Measurements from ENCODE around the gene IFTAP. TPM values are rescaled to one million over a fixed set of nuclear protein-coding genes. Genes with fewer than 3 reads are reported as not detected.
"Not testable (repeated sequence)": the region's sequence is repeated elsewhere in the genome, so short reads cannot be mapped to it uniquely, and the experiment has no call there.

IFTAP gene, protein sequence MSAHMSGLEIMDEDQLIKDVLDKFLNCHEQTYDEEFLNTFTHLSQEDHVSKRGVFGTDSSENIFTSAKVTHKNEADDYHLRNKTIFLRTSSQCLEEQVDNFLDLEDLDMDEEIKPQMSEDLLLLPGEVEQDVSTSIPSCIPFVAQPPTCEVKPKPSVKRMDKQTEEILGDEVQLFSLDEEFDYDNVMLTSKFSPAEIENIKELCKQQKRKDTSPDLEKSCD
- total RNA-seq (10 to 100 TPM; 42.4 to 56.5 TPM), polyA plus RNA-seq (ENCODE audit: insufficient read length in 2 of 2) (10 to 100 TPM; 43.5 to 50.1 TPM)
- long read RNA-seq, donor 1, transcript C11orf74-201 (6 exons, 863 nt), result major isoform, 7 of 23 reads
- long read RNA-seq, donor 1, transcript C11orf74-208 (6 exons, 694 nt), result major isoform, 7 of 23 reads
- long read RNA-seq, donor 1, partial matches to known transcripts, result 0 of 23 reads
- long read RNA-seq, donor 1, other reads (novel, unspliced or antisense), result 0 of 23 reads
- long read RNA-seq, donor 2, partial matches to known transcripts, result 0 of 7 reads
- long read RNA-seq, donor 2, other reads (novel, unspliced or antisense), result 0 of 7 reads
- long read RNA-seq, donor 3, transcript C11orf74-201 (6 exons, 863 nt), result major isoform, 6 of 16 reads
- long read RNA-seq, donor 3, transcript C11orf74-208 (6 exons, 694 nt), result major isoform, 6 of 16 reads
- long read RNA-seq, donor 3, partial matches to known transcripts, result 0 of 16 reads
- long read RNA-seq, donor 3, other reads (novel, unspliced or antisense), result 0 of 16 reads
- long read RNA-seq, donor 4, transcript C11orf74-201 (6 exons, 863 nt), result major isoform, 13 of 40 reads
- long read RNA-seq, donor 4, transcript C11orf74-203 (6 exons, 1,062 nt), result minor isoform, 5 of 40 reads
- long read RNA-seq, donor 4, transcript C11orf74-208 (6 exons, 694 nt), result minor isoform, 8 of 40 reads
- long read RNA-seq, donor 4, partial matches to known transcripts, result 5 of 40 reads
- long read RNA-seq, donor 4, other reads (novel, unspliced or antisense), result 0 of 40 reads

DNA sequence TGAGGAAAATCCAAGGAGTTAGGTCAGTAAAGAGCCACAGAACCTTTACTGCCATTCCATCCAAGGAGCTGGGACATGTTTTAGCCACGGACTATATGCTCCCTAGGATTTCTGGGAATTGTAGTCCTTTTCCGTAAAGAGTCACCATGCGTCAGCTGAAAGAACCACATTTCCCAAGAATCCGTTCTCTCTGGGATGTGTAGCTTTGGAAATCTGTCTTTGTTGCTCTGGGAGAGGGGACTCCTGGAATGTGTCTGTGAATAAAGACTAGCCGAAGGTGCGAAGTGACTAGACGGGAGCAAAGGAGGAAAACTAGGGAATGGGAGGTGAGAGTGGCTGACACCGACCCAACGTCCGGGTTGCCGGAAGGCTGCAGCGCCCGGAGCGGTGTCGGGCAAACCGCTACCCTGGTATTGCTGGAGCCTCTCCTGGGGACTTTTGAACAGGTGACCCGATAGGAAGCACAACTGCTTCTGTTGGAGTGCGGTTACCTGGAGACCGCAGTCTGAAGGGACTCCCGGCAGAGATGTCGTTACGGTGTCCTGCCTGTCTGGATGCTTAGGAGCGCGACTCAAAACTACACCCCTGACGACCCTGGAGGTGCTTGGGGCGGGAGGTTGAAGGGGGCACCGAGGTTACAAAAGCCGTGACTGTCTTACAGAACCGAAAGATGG lies at the start of gene IFTAP:
IFTAP (plus strand) TSS at position 187 of the 674 bp plus-strand sequence. CDS start 15,602 bp downstream, outside the sequence.
- H3K4me3 ChIP-seq (ENCODE audit: low read depth, low read length), result peak within 1 kb of the TSS; percentile 94
- peaks cover 8% of the 10 kb centered on the region for H3K27me3 ChIP-seq (ENCODE audit: control insufficient read depth, insufficient read depth, low read length)
- H3K4me1 ChIP-seq (ENCODE audit: control insufficient read depth, insufficient read depth, low read length), result no peaks in the 10 kb centered on the region
- H3K9me3 ChIP-seq (ENCODE audit: control insufficient read depth, insufficient read depth, low read length), result no peaks in the 10 kb centered on the region
- DNase-seq (ENCODE audit: low read depth in 4 of 6, low spot score in 6 of 6), result peak; percentile 86 to 99 (median 92)
- peak within 1 kb of the TSS; percentile 49 for H3K27ac ChIP-seq (ENCODE audit: low read depth, low read length)
- WGBS (ENCODE audit: insufficient coverage), result 0% methylated on average over 24 of the region's 29 CpGs
- no peaks in the 10 kb centered on the region for H3K36me3 ChIP-seq (ENCODE audit: control insufficient read depth, insufficient read depth, low read length)

GRCh38 chr11:36550385-36551115 lies 43.8 kb upstream of the IFTAP start:
- no peaks in the 10 kb centered on the region for H3K36me3 ChIP-seq (ENCODE audit: control insufficient read depth, insufficient read depth, low read length)
- no peak overlapping the region for H3K4me3 ChIP-seq (ENCODE audit: low read depth, low read length)
- no peaks in the 10 kb centered on the region for H3K27me3 ChIP-seq (ENCODE audit: control insufficient read depth, insufficient read depth, low read length)
- H3K4me1 ChIP-seq (ENCODE audit: control insufficient read depth, insufficient read depth, low read length), result no peaks in the 10 kb centered on the region
- WGBS (ENCODE audit: insufficient coverage), result no CpG with 5 or more reads among the region's 1 CpG
- no peaks in the 10 kb centered on the region for H3K9me3 ChIP-seq (ENCODE audit: control insufficient read depth, insufficient read depth, low read length)
- DNase-seq (ENCODE audit: low read depth in 4 of 6, low spot score in 6 of 6), result no peak
- no peak overlapping the region for H3K27ac ChIP-seq (ENCODE audit: low read depth, low read length)

DNA sequence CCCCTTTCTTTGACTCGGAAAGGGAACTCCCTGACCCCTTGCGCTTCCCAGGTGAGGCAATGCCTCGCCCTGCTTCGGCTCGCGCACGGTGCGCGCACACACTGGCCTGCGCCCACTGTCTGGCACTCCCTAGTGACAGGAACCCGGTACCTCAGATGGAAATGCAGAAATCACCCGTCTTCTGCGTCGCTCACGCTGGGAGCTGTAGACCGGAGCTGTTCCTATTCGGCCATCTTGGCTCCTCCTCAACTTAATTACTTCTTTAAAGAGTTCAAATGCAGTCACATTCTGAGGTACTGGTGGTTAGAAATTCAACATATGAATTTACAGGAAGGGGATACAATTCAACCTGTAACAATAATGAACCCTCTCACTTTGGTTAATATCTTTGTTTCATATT lies 36.9 kb upstream of the IFTAP start:
- H3K9me3 ChIP-seq (ENCODE audit: control insufficient read depth, insufficient read depth, low read length); DNase-seq (ENCODE audit: low read depth in 4 of 6, low spot score in 6 of 6); H3K36me3 ChIP-seq (ENCODE audit: control insufficient read depth, insufficient read depth, low read length); H3K4me1 ChIP-seq (ENCODE audit: control insufficient read depth, insufficient read depth, low read length); H3K27me3 ChIP-seq (ENCODE audit: control insufficient read depth, insufficient read depth, low read length); H3K4me3 ChIP-seq (ENCODE audit: low read depth, low read length); H3K27ac ChIP-seq (ENCODE audit: low read depth, low read length): not testable (repeated sequence)
- 97% methylated on average over 9 of the region's 17 CpGs for WGBS (ENCODE audit: insufficient coverage)

DNA sequence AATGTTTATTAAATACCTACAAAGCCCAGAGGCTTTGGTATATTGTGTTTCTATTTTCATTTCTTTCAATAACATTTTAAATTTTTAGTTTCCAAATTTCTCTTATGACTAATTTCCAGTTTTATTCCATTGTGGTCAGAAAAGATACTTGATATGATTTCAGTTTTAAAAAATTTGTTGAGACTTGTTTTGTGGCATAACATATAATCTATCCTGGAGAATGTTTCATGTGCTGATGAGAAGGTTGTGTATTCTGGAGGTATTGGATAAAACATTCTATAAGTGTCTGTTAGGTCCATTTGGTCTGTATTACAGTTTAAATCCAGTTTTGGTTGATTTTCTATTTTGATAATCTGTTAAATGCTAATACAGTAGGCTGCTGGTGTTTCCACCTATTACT lies 36.3 kb upstream of the IFTAP start:
- H3K4me1 ChIP-seq (ENCODE audit: control insufficient read depth, insufficient read depth, low read length), result no peaks in the 10 kb centered on the region
- H3K36me3 ChIP-seq (ENCODE audit: control insufficient read depth, insufficient read depth, low read length), result no peaks in the 10 kb centered on the region
- DNase-seq (ENCODE audit: low read depth in 4 of 6, low spot score in 6 of 6), result no peak
- H3K9me3 ChIP-seq (ENCODE audit: control insufficient read depth, insufficient read depth, low read length), result peaks cover 5% of the 10 kb centered on the region
- no peak overlapping the region for H3K4me3 ChIP-seq (ENCODE audit: low read depth, low read length)
- no peak overlapping the region for H3K27ac ChIP-seq (ENCODE audit: low read depth, low read length)
- no peaks in the 10 kb centered on the region for H3K27me3 ChIP-seq (ENCODE audit: control insufficient read depth, insufficient read depth, low read length)

DNA sequence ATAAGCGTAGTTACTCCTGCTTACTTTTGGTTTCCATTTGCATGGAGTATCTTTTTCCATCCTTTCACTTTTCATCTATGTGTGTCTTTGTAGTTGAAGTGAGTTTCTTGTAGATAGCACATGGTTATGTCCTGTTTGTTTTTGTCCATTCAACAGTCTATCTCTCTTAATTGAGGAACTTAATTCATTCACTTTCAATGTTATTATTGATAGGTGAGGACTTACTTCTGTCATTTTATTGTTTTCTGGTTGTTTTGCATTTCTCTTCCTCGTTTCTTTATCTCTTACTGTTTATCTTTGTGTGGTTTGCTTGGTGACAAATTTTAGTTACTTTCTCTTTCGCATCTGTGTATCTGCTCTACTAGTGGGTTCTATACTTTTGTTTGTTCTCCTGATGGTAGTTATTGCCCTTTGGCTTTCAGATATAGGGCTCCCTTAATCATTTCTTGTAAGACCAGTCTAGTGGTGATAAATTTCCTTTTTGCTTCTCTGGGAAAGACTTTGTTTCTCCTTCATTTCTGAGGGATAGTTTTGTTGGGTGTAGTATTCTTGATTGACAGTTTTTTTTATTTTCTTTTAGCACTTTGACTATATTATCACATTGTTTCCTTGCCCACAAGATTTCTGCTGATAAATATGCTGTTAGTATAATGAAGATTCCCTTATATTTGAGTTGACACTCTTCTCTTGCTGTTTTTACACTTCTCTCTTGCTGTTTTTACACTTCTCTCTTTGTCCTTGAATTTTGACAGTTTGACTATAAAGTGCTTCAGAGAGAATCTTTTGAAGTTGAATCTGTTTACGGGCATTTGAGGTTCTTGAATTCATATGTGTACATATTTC lies 35.5 kb upstream of the IFTAP start:
- Histone ChIP-seq H3K9me3 (ENCODE audit: control insufficient read depth, insufficient read depth, low read length) (peaks cover 5% of the 10 kb centered on the region), H3K4me3 (ENCODE audit: low read depth, low read length) (no peak overlapping the region), H3K27me3 (ENCODE audit: control insufficient read depth, insufficient read depth, low read length) (no peaks in the 10 kb centered on the region), H3K4me1 (ENCODE audit: control insufficient read depth, insufficient read depth, low read length) (no peaks in the 10 kb centered on the region), H3K36me3 (ENCODE audit: control insufficient read depth, insufficient read depth, low read length) (no peaks in the 10 kb centered on the region), H3K27ac (ENCODE audit: low read depth, low read length) (no peak overlapping the region)
- WGBS (ENCODE audit: insufficient coverage), result no CpG with 5 or more reads among the region's 4 CpGs
- no peak for DNase-seq (ENCODE audit: low read depth in 4 of 6, low spot score in 6 of 6)

DNA sequence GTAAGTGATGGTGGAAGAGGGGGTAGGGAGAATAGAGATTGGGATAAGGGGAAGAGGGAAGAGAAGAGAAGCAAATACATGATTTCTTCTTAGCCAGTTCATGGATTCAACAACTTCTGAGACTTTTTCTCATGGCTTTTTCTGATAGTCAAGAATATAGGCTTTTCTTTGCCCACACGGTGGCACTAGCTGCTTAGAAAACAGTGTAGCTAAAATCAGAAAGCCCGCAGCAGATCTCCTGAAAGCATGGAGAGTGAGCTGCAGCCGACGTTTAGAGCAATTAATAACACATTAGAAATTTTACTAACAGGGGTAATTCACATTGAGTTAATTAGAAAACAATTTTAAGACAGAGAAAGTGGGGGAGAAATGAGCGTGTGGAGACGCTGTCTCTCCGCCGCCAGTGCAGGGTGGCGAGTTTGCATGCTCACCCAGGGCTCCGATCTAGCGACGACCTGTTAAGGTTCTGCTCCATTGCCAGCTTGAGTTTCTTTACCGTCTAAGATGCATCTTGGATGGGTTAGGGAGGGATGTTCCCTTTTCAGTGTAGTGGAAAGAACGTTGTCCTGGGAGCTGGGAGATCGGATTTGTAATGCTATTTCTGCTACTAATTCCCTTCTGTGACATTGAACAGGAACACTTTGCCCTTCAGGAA lies 29.8 kb upstream of the IFTAP start:
- H3K4me1 ChIP-seq (ENCODE audit: control insufficient read depth, insufficient read depth, low read length), result peaks cover 3% of the 10 kb centered on the region
- DNase-seq (ENCODE audit: low read depth in 4 of 6, low spot score in 6 of 6), result peak; percentile 53 to 96 (median 76)
- WGBS (ENCODE audit: insufficient coverage), result 12% methylated on average over 9 of the region's 15 CpGs
- no peaks in the 10 kb centered on the region for H3K27me3 ChIP-seq (ENCODE audit: control insufficient read depth, insufficient read depth, low read length)
- peaks cover 5% of the 10 kb centered on the region for H3K9me3 ChIP-seq (ENCODE audit: control insufficient read depth, insufficient read depth, low read length)
- H3K36me3 ChIP-seq (ENCODE audit: control insufficient read depth, insufficient read depth, low read length), result no peaks in the 10 kb centered on the region
- H3K27ac ChIP-seq (ENCODE audit: low read depth, low read length), result no peak overlapping the region
- peak overlapping the region; percentile 45 for H3K4me3 ChIP-seq (ENCODE audit: low read depth, low read length)

- WGBS (ENCODE audit: insufficient coverage), result 73% methylated on average over 5 of the region's 6 CpGs
Observed at GRCh38 chr11:36565031-36565610, 29.2 kb upstream of the IFTAP start.

More at GRCh38 chr11:36565031-36565610, 29.2 kb upstream of the IFTAP start:
- Histone ChIP-seq H3K27me3 (ENCODE audit: control insufficient read depth, insufficient read depth, low read length) (no peaks in the 10 kb centered on the region), H3K4me1 (ENCODE audit: control insufficient read depth, insufficient read depth, low read length) (peaks cover 3% of the 10 kb centered on the region), H3K9me3 (ENCODE audit: control insufficient read depth, insufficient read depth, low read length) (peaks cover 4% of the 10 kb centered on the region), H3K4me3 (ENCODE audit: low read depth, low read length) (no peak overlapping the region), H3K36me3 (ENCODE audit: control insufficient read depth, insufficient read depth, low read length) (no peaks in the 10 kb centered on the region), H3K27ac (ENCODE audit: low read depth, low read length) (no peak overlapping the region)
- DNase-seq (ENCODE audit: low read depth in 4 of 6, low spot score in 6 of 6), result no peak
